GM20431 (cell line): ENCODE data around the gene VHLL.

ENCODE experiments used
- in situ Hi-C: fragments of 300-500 bp; cut with MseI, MboI; formaldehyde crosslinking; loops from one replicate; pipeline ENCODE4 v1.15.0; 2020; ENCODE audit warnings: low sequenced_read_pairs; ENCODE audit not compliant: unreplicated experiment

Gene VHLL

GRCh38 chr1:156259805-156260204 is 39.3 kb downstream of the VHLL start:
- in situ Hi-C loops, result no loop called here

GRCh38 chr1:156258859-156259258 is 40.2 kb downstream of the VHLL start:
- in situ Hi-C loops, result no loop called here

GRCh38 chr1:156257711-156258110 is 41.4 kb downstream of the VHLL start:
- in situ Hi-C loops, result no loop called here

GRCh38 chr1:156253634-156254033 is 45.5 kb downstream of the VHLL start:
- in situ Hi-C loops, result no loop called here

- in situ Hi-C loops, result no loop called here
Observed at GRCh38 chr1:156251527-156251926, 47.6 kb downstream of the VHLL start.

GRCh38 chr1:156249593-156249992 is 49.5 kb downstream of the VHLL start:
- in situ Hi-C loops, result no loop called here
